IMR-90 (cell line): ENCODE data around the gene FAM111A. TPM values are rescaled to one million over a fixed set of nuclear protein-coding genes. Genes with fewer than 3 reads are reported as not detected.

ENCODE experiments used
- ATAC-seq: fragments of 200-7000 bp; cut with Tn5 transposase; 2 replicates; pipeline ENCODE4 v1.9.1; 2020; ENCODE audit warnings: low read depth, mild to moderate bottlenecking, moderate library complexity
- BruUV-seq: library from RNA; stranded (reverse); fragments of 400-500 nt; replicated peaks from 2 replicates; lab custom pipeline; 2021; lab: Mats Ljungman, UMichigan
- CTCF ChIA-PET: fragments of 300-600 bp; formaldehyde crosslinking; extraction: SDS; loops from one replicate; lab custom pipeline; 2021; ENCODE audit warnings: antibody characterized with exemption; lab: Yijun Ruan, JAX
- POLR2A ChIA-PET: fragments of 300-600 bp; sonication (Branson Sonifier 250); formaldehyde crosslinking; loops from one replicate; lab custom pipeline; 2022; ENCODE audit warnings: antibody characterized with exemption; ENCODE audit not compliant: unreplicated experiment; lab: Charles Lee
- DNase-seq: peaks from one replicate; pipeline ENCODE4 v3.0.0; 2013
- H2AFZ ChIP-seq: replicated peaks from 2 replicates; pipeline ENCODE3; 2013; ENCODE audit warnings: low read length, mild to moderate bottlenecking; ENCODE audit not compliant: poor library complexity
- H2AK5ac ChIP-seq: 2 replicates; pipeline ENCODE4 v1.6.1; 2013; ENCODE audit warnings: low read depth, low read length, inconsistent platforms
- H2AK9ac ChIP-seq: replicated peaks from 2 replicates; pipeline ENCODE3; 2013; ENCODE audit warnings: mild to moderate bottlenecking, low read depth, low read length, moderate library complexity; ENCODE audit not compliant: poor library complexity
- H2BK120ac ChIP-seq: 2 replicates; pipeline ENCODE4 v1.6.1; 2013; ENCODE audit warnings: low read depth, low read length, inconsistent platforms
- H2BK15ac ChIP-seq: 3 replicates; pipeline ENCODE4 v1.6.1; 2013; ENCODE audit warnings: low read depth, low read length, inconsistent platforms
- H2BK20ac ChIP-seq: 2 replicates; pipeline ENCODE4 v1.6.1; 2013; ENCODE audit warnings: low read depth, mild to moderate bottlenecking, inconsistent platforms, low read length, moderate library complexity
- H2BK5ac ChIP-seq: 2 replicates; pipeline ENCODE4 v1.6.1; 2013; ENCODE audit warnings: mild to moderate bottlenecking, low read depth, low read length, inconsistent platforms; ENCODE audit not compliant: poor library complexity, severe bottlenecking
- H3K14ac ChIP-seq: replicated peaks from 2 replicates; pipeline ENCODE4 v1.6.1; 2013; ENCODE audit warnings: low read depth, low read length, inconsistent platforms
- H3K18ac ChIP-seq: 2 replicates; pipeline ENCODE4 v1.6.1; 2013; ENCODE audit warnings: low read depth, low read length, control low read depth
- H3K23ac ChIP-seq: 2 replicates; pipeline ENCODE4 v1.6.1; 2013; ENCODE audit warnings: low read depth, low read length, inconsistent platforms
- H3K27ac ChIP-seq: 2 replicates; pipeline ENCODE4 v1.5.1; 2013; ENCODE audit warnings: mild to moderate bottlenecking, control low read depth, low read length; ENCODE audit not compliant: insufficient read depth
- H3K27me3 ChIP-seq: 2 replicates; pipeline ENCODE4 v1.6.1; 2013; ENCODE audit warnings: low read length; ENCODE audit not compliant: control insufficient read depth, insufficient read depth
- H3K36me3 ChIP-seq: 2 replicates; pipeline ENCODE4 v1.6.1; 2013; ENCODE audit warnings: low read length, mixed read lengths; ENCODE audit not compliant: control insufficient read depth, insufficient read depth
- H3K4ac ChIP-seq: 2 replicates; pipeline ENCODE4 v1.6.1; 2013; ENCODE audit warnings: low read depth, low read length, inconsistent platforms
- H3K4me1 ChIP-seq: 2 replicates; pipeline ENCODE4 v1.6.1; 2013; ENCODE audit warnings: low read length, mixed read lengths; ENCODE audit not compliant: control insufficient read depth, insufficient read depth
- H3K4me2 ChIP-seq: 2 replicates; pipeline ENCODE4 v1.6.1; 2013; ENCODE audit warnings: low read depth, mild to moderate bottlenecking, control low read depth, low read length, moderate library complexity
- H3K4me3 ChIP-seq: 2 replicates; pipeline ENCODE4 v1.5.1; 2013; ENCODE audit warnings: low read depth, mild to moderate bottlenecking, control low read depth, low read length, moderate library complexity; ENCODE audit not compliant: insufficient read depth
- H3K56ac ChIP-seq: 2 replicates; pipeline ENCODE4 v1.6.1; 2013; ENCODE audit warnings: low read length, inconsistent platforms; ENCODE audit not compliant: insufficient read depth; ENCODE audit errors: extremely low read depth
- H3K79me1 ChIP-seq, 2 experiments: 2 replicates each; pipeline ENCODE4 v1.6.1; 2013; ENCODE audit warnings: low read length in 2 of 2, inconsistent platforms in 1 of 2, low read depth in 1 of 2
- H3K9ac ChIP-seq: 2 replicates; pipeline ENCODE4 v1.6.1; 2013; ENCODE audit warnings: low read depth, low read length, control low read depth
- H3K9me1 ChIP-seq: 2 replicates; pipeline ENCODE4 v1.6.1; 2013; ENCODE audit warnings: low read length, inconsistent platforms; ENCODE audit not compliant: insufficient read depth
- H3K9me3 ChIP-seq: 2 replicates; pipeline ENCODE4 v1.6.1; 2013; ENCODE audit warnings: low read length; ENCODE audit not compliant: control insufficient read depth, insufficient read depth
- H4K20me1 ChIP-seq: 2 replicates; pipeline ENCODE4 v1.6.1; 2013; ENCODE audit warnings: low read length, inconsistent platforms; ENCODE audit not compliant: insufficient read depth
- H4K5ac ChIP-seq: 2 replicates; pipeline ENCODE4 v1.6.1; 2013; ENCODE audit warnings: mild to moderate bottlenecking, low read depth, low read length, control low read depth
- H4K8ac ChIP-seq, 2 experiments: 2 replicates each; pipeline ENCODE4 v1.6.1; 2013; ENCODE audit warnings: low read depth in 2 of 2, low read length in 2 of 2, control low read depth in 1 of 2, inconsistent platforms in 1 of 2
- H4K91ac ChIP-seq: 2 replicates; pipeline ENCODE4 v1.6.1; 2013; ENCODE audit warnings: low read depth, low read length, inconsistent platforms; ENCODE audit not compliant: insufficient read depth
- CHD1 ChIP-seq: IDR thresholded peaks from 2 replicates; pipeline ENCODE4 v1.6.1; 2012; ENCODE audit warnings: low read depth, low read length, improper control_type of control experiment
- FOS ChIP-seq: fragments of 150-350 bp; IDR thresholded peaks from 2 replicates; pipeline ENCODE4 v1.6.1; 2016; ENCODE audit warnings: low read depth, low read length
- POLR2A ChIP-seq: IDR thresholded peaks from 2 replicates; pipeline ENCODE4 v1.6.1; 2012; ENCODE audit warnings: mild to moderate bottlenecking, low read depth, low read length
- whole genome bisulfite sequencing, 2 experiments: methylation state at CpG; one replicate each; pipeline versions ENCODE4 v1.1.5 to v1.1.7; 2013; ENCODE audit warnings: missing lambda C conversion rate in 2 of 2; ENCODE audit not compliant: insufficient read length in 1 of 2; ENCODE audit errors: extremely low coverage in 2 of 2; 5-methylcytosine and 5-hydroxymethylcytosine counted together
- dilution Hi-C: fragments of 300-500 bp; cut with HindIII; formaldehyde crosslinking; loops from one replicate; pipeline ENCODE4 v1.14.3; 2018; ENCODE audit warnings: low sequenced_read_pairs; ENCODE audit not compliant: unreplicated experiment
- in situ Hi-C: fragments of 300-500 bp; cut with MboI; formaldehyde crosslinking; loops from 3 replicates; pipeline ENCODE4 v1.14.3; 2019; ENCODE audit warnings: low sequenced_read_pairs, inconsistent platforms, mixed read lengths
- intact Hi-C: fragments of 100-400 bp; cut with micrococcal nuclease; formaldehyde crosslinking; loops from 2 replicates; pipeline ENCODE4 v1.10.0; 2022
- polyA plus RNA-seq, 3 experiments: library from polyadenylated mRNA; depleted of rRNA; stranded (reverse); fragments of >200 nt; gene quantifications; 2 replicates each; pipeline ENCODE4 v1.2.3, GENCODE V29; 2012; ENCODE audit warnings: low replicate concordance in 1 of 3
- total RNA-seq: library from RNA; depleted of rRNA; stranded (reverse); fragments of >200 nt; gene quantifications from 2 replicates; pipeline ENCODE4 v1.2.3, GENCODE V29; 2012
- TF ChIP-seq, protein P1 (sequence below): fragments of 150-350 bp; IDR thresholded peaks from 2 replicates; pipeline ENCODE4 v1.6.1; 2016; ENCODE audit warnings: low read depth, mild to moderate bottlenecking, low read length, moderate library complexity, borderline replicate concordance

The FAM111A gene
- total and polyA plus RNA-seq, 2 of the 4 experiments (the other 2 are of a cell fraction): 19.9 to 36.4 TPM

GRCh38 chr11:59176330-59176729 lies 33.7 kb downstream of the FAM111A start:
- Histone ChIP-seq H2BK5ac (no peak overlapping the region), H3K9me1 (peaks cover 8% of the 10 kb centered on the region; the same call in 1 of the 2 replicates), H3K79me1 (peaks cover 0 to 16% of the 10 kb centered on the region in 2 experiments; a peak in 2 of 4 replicates), H3K4me2 (no peak overlapping the region), H3K9me3 (no peaks in the 10 kb centered on the region), H2BK120ac (no peak overlapping the region), H3K4ac (no peak overlapping the region), H3K27me3 (no peaks in the 10 kb centered on the region), H2AK5ac (no peak overlapping the region), H2AK9ac (no peak overlapping the region), H4K20me1 (peaks cover 5% of the 10 kb centered on the region; the same call in 1 of the 2 replicates), H3K18ac (no peak overlapping the region), H4K91ac (no peak overlapping the region), H3K27ac (no peak overlapping the region), H3K9ac (no peak overlapping the region), H2AFZ (no peak overlapping the region), H3K4me1 (peaks cover 12% of the 10 kb centered on the region), H3K4me3 (no peak overlapping the region), H2BK20ac (no peak overlapping the region), H3K56ac (no peak overlapping the region), H3K36me3 (0 out of 2 replicates have a peak, but pooled peaks cover 2% of the 10 kb centered on the region), H3K23ac (no peak overlapping the region), H2BK15ac (no peak overlapping the region), H4K5ac (no peak overlapping the region), H4K8ac (no peak overlapping the region), H3K14ac (no peak overlapping the region)
- dilution Hi-C loops (no loop called here), intact Hi-C loops (no loop called here), in situ Hi-C loops (no loop called here)
- no peak for TF ChIP-seq POLR2A
- no peak for TF ChIP-seq CHD1
- TF ChIP-seq FOS: no peak
- TF ChIP-seq, protein P1, sequence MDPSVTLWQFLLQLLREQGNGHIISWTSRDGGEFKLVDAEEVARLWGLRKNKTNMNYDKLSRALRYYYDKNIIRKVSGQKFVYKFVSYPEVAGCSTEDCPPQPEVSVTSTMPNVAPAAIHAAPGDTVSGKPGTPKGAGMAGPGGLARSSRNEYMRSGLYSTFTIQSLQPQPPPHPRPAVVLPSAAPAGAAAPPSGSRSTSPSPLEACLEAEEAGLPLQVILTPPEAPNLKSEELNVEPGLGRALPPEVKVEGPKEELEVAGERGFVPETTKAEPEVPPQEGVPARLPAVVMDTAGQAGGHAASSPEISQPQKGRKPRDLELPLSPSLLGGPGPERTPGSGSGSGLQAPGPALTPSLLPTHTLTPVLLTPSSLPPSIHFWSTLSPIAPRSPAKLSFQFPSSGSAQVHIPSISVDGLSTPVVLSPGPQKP: no peak
- no peak for ATAC-seq
- DNase-seq: no peak
- POLR2A ChIA-PET: no interaction called here
- BruUV-seq: no TSS peak
- CTCF ChIA-PET: no interaction called here
- WGBS, 2 experiments: 95% methylated on average over 3 of the region's 7 CpGs; no CpG with 5 or more reads in 1 of the 2 experiments
